Measurements from ENCODE around the gene SEM1.

DNA sequence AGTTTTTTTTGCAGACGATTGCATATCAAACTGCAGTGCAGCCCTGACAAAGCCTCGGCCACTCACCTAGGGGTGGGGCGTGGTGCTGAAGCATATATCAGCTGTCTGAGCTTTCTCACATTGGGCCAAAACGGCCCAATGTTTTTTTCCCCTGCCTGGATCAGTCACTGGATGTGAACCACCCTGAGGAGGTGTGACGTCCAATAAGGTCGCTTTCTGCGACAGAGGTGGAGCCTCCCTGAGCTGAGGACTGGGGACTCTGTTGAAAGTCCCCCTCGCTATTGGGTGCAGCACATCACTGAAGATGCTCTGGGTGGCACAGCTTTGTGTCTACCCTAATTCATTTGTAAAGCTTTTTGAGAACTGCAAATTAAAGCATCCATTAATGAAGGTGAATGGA, 60.9 kb downstream of the SEM1 start:
- TF ChIP-seq, protein P1, sequence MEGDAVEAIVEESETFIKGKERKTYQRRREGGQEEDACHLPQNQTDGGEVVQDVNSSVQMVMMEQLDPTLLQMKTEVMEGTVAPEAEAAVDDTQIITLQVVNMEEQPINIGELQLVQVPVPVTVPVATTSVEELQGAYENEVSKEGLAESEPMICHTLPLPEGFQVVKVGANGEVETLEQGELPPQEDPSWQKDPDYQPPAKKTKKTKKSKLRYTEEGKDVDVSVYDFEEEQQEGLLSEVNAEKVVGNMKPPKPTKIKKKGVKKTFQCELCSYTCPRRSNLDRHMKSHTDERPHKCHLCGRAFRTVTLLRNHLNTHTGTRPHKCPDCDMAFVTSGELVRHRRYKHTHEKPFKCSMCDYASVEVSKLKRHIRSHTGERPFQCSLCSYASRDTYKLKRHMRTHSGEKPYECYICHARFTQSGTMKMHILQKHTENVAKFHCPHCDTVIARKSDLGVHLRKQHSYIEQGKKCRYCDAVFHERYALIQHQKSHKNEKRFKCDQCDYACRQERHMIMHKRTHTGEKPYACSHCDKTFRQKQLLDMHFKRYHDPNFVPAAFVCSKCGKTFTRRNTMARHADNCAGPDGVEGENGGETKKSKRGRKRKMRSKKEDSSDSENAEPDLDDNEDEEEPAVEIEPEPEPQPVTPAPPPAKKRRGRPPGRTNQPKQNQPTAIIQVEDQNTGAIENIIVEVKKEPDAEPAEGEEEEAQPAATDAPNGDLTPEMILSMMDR (conservative IDR thresholded peaks at IDR 0.05; ENCODE audit: low read depth, low read length), result no peak
- TF ChIP-seq POLR2A (IDR thresholded peaks at IDR 0.05; ENCODE audit: low read depth, low read length), result no peak
- TF ChIP-seq SMC3 (IDR thresholded peaks at IDR 0.05; ENCODE audit: low read depth, low read length), result no peak
- TF ChIP-seq BHLHE40 (IDR thresholded peaks at IDR 0.05; ENCODE audit: low read depth, low read length), result no peak
- no peak for TF ChIP-seq CEBPB (IDR thresholded peaks at IDR 0.05; ENCODE audit: low read depth, low read length)
- TF ChIP-seq RAD21 (IDR thresholded peaks at IDR 0.05; ENCODE audit: low read length), result no peak
